Peyer's patch (tissue), 4 donors: ENCODE data around the gene PRR5. TPM values are rescaled to one million over a fixed set of nuclear protein-coding genes. Genes with fewer than 3 reads are reported as not detected.

Source experiments
- DNase-seq, 3 donors: peaks; one replicate each; pipeline ENCODE4 v3.0.0-alpha.2; 2017 to 2019
- H3K27ac ChIP-seq, 4 donors: fragments of 200-600 bp; sonication (generic); one replicate each; pipeline ENCODE4 v1.5.1; 2016 to 2019
- H3K27me3 ChIP-seq, 2 donors: fragments of 200-600 bp; sonication (generic); one replicate each; pipeline ENCODE4 v1.5.1; 2019
- H3K36me3 ChIP-seq, 3 donors: fragments of 200-600 bp; sonication (generic); one replicate each; pipeline ENCODE4 v1.5.1; 2016 to 2019
- H3K4me1 ChIP-seq, 4 donors: fragments of 200-600 bp; sonication (generic); one replicate each; pipeline ENCODE4 v1.5.1; 2016 to 2019
- H3K4me3 ChIP-seq, 4 donors: fragments of 200-600 bp; sonication (generic); 1 replicate in 3 of 4; 2 replicates in 1 of 4; pipeline ENCODE4 v1.5.1; 2016 to 2019; ENCODE audit warnings: mild to moderate bottlenecking in 1 of 4
- H3K9me3 ChIP-seq, 4 donors: fragments of 200-600 bp; sonication (generic); one replicate each; pipeline ENCODE4 v1.5.1; 2016 to 2019; ENCODE audit warnings: mild to moderate bottlenecking in 1 of 4
- POLR2A ChIP-seq, 2 donors: fragments of 450-650 bp; IDR thresholded peaks; one replicate each; pipeline ENCODE4 v1.5.1; 2017; ENCODE audit warnings: antibody characterized with exemption in 2 of 2, mild to moderate bottlenecking in 2 of 2, moderate library complexity in 2 of 2
- total RNA-seq, 4 donors: library from RNA; depleted of rRNA; stranded (reverse); fragments of >200 nt; gene quantifications; one replicate each; pipeline ENCODE4 v1.1.0, GENCODE V29; 2016
- TF ChIP-seq, protein P1 (sequence below), 6 experiments: fragments of 450-650 bp in 4 of 6; fragments of 200-600 bp in 2 of 6; sonication (generic) in 1 of 6; IDR thresholded peaks; one replicate each; pipeline ENCODE4 v1.5.1; 2017 to 2019; ENCODE audit warnings: antibody characterized with exemption in 6 of 6, mild to moderate bottlenecking in 3 of 6, moderate library complexity in 1 of 6

The PRR5 gene
- total RNA-seq, 4 donors from 2014 or later: 20.6 to 84.3 (median 51.0) TPM

DNA sequence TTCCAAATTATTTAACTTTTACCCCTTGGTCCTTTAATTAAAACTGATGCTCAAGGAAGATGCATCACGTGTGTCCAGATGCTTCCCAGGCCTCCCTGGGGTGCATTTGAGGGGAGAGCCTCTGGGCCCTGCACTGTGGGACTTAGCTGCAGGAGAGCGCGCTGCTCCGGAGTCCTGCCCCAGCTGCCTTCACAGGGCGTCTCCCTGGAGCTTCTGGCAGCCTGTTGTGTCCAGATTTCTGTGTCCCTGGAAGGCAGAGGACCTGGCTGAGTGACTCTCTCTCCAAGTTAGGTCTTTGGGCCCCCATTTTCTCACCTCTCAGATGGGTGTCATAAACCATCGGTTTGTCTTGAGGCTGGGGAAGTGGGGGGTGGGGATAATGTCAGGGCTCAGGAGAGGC, 53.4 kb downstream of the PRR5 start:
- no peaks in the 10 kb centered on the region for H3K9me3 ChIP-seq
- H3K4me1 ChIP-seq: peaks cover 0 to 42% (median 3%) of the 10 kb centered on the region in 4 donors
- H3K4me3 ChIP-seq: no peak overlapping the region
- no peaks in the 10 kb centered on the region for H3K36me3 ChIP-seq
- DNase-seq: no peak
- H3K27ac ChIP-seq: peak overlapping the region in 2 of 4 donors; percentile 38 to 68
- TF ChIP-seq POLR2A (IDR thresholded peaks at IDR 0.05): no peak
- TF ChIP-seq, protein P1, sequence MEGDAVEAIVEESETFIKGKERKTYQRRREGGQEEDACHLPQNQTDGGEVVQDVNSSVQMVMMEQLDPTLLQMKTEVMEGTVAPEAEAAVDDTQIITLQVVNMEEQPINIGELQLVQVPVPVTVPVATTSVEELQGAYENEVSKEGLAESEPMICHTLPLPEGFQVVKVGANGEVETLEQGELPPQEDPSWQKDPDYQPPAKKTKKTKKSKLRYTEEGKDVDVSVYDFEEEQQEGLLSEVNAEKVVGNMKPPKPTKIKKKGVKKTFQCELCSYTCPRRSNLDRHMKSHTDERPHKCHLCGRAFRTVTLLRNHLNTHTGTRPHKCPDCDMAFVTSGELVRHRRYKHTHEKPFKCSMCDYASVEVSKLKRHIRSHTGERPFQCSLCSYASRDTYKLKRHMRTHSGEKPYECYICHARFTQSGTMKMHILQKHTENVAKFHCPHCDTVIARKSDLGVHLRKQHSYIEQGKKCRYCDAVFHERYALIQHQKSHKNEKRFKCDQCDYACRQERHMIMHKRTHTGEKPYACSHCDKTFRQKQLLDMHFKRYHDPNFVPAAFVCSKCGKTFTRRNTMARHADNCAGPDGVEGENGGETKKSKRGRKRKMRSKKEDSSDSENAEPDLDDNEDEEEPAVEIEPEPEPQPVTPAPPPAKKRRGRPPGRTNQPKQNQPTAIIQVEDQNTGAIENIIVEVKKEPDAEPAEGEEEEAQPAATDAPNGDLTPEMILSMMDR (IDR thresholded peaks at IDR 0.05): no peak
- H3K27me3 ChIP-seq: peaks cover 0 to 7% of the 10 kb centered on the region in 2 donors

DNA sequence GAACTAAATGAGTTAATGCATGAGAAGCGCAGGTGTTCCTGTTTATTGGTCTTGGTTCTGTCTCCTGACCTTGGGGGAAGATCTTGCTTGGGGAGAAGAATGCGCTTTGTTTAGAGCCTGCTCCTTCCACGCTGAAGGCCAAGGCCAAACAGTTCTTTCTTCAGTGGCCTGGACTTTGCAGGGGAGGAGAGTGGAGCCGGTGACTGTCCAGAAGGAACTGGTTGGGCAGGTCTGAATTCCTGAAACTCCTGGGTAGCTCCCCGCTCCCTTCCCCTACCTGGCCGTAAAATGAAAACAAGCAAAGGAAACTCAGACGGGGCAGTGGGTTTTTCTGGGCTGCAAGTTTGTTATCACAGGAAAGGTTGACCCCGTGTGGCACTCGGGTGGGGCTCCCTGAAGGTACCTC, 54.0 kb downstream of the PRR5 start:
- Histone ChIP-seq H3K36me3 (no peaks in the 10 kb centered on the region), H3K4me3 (no peak overlapping the region), H3K27ac (peak overlapping the region in 2 of 4 donors; percentile 38 to 68), H3K4me1 (peaks cover 0 to 42% (median 3%) of the 10 kb centered on the region in 4 donors), H3K27me3 (peaks cover 0 to 7% of the 10 kb centered on the region in 2 donors), H3K9me3 (no peaks in the 10 kb centered on the region)
- TF ChIP-seq, protein P1 (IDR thresholded peaks at IDR 0.05): no peak
- TF ChIP-seq POLR2A (IDR thresholded peaks at IDR 0.05): no peak
- no peak for DNase-seq

DNA sequence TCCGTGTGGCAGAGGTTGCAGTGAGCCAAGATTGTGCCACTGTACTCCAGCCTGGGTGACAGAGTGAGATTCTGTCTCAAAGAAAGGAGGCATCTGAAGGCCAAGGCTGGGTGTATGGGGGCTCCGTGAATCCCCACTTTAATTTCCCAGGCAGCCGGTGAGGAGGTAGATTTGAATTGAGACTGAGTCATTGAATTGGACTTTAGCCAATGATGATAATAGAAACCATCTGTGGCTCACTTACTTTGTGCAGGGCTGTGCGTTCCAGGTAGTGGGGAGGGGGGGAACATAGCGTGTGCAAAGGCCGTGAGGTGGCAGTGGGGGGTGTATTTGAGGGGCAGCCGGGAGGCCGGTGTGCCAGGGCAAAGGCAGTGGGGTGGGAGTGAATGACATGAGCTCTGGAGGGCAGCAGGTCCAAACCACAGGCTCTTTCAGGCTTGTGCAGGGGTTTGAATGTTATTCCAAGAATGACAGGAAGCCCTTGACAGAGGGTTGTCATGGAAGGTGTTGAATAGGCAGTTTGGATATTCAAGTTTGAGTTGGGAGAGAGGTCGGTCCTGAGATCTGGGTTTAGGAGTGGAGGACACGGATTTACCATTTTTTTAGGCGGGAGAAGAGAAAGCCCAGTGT, 56.5 kb downstream of the PRR5 start:
- TF ChIP-seq, protein P1 (IDR thresholded peaks at IDR 0.05): no peak
- no peak for TF ChIP-seq POLR2A (IDR thresholded peaks at IDR 0.05)
- H3K4me1 ChIP-seq: peaks cover 0 to 29% (median 0%) of the 10 kb centered on the region in 4 donors
- no peak overlapping the region for H3K4me3 ChIP-seq
- H3K36me3 ChIP-seq: no peaks in the 10 kb centered on the region
- DNase-seq: peak in 1 of 3 donors; percentile 49
- no peak overlapping the region for H3K27ac ChIP-seq
- no peaks in the 10 kb centered on the region for H3K9me3 ChIP-seq
- no peaks in the 10 kb centered on the region for H3K27me3 ChIP-seq

DNA sequence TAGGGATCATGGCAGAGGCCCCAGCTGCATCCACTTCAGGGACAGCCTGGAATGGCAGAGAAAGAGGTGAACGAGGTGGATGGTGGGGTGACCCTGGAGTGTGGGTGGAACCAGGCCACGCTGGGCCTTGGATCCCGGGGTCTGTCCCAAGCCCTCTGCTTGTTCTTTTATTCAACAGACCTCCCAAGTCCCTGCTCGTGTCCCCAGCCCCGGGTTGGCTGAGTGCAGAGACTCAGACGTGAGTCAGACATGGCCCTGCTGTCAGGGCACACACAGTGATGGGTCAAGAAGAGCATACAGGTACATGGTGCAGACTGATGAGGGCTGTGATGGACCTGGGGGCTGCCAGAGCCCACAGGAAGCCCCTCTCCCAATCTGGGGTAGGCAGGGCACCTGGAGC, 57.0 kb downstream of the PRR5 start:
- no peak overlapping the region for H3K4me3 ChIP-seq
- no peaks in the 10 kb centered on the region for H3K27me3 ChIP-seq
- no peaks in the 10 kb centered on the region for H3K36me3 ChIP-seq
- no peak overlapping the region for H3K27ac ChIP-seq
- peak in 1 of 3 donors; percentile 39 for DNase-seq
- TF ChIP-seq, protein P1 (IDR thresholded peaks at IDR 0.05): no peak
- TF ChIP-seq POLR2A (IDR thresholded peaks at IDR 0.05): no peak
- no peaks in the 10 kb centered on the region for H3K9me3 ChIP-seq
- H3K4me1 ChIP-seq: peaks cover 0 to 28% (median 0%) of the 10 kb centered on the region in 4 donors

DNA sequence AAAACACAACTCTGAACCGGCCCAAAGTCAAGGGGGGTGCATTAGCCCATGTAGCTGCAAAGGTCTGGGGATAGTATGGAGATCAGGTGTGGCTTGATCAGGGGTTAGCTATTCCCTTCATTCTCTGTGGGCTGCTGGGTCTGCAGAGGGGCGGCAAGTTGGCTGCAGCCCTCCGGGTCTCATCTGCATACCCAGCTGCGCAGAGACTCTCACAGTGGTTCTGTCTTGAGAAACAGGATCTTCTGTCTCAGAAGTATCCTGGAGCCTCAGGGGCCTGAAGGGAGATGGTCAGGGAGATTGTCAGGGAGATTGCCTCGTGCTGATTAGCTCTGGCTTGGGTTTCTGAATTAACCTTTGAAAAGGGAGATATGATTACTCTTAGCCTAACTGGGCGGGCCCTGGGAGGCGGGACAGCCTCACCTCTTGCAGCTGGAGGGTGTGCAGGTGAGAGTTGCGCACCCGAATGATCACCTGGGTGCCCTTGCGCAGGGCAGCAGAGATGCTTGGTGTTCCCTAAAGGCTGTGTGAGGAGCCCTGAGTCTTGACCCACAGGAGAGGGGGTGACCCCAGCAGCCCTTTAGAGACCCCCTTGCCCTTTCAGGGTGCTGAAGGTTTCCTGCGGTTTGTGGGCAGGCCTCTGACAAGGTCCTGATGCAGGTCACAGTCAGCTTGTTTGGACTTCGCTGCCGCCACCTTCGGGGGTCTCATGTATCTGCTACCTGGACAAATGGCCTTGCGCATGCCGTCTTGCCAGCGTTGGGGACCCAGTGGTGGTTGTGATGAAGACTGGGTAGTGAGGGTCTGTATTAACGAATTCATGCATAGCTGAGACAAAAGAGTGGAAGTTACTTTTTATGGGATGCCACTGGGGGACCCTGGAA, 57.7 kb downstream of the PRR5 start:
- Histone ChIP-seq H3K4me3 (no peak overlapping the region), H3K9me3 (no peaks in the 10 kb centered on the region), H3K4me1 (peaks cover 0 to 28% (median 0%) of the 10 kb centered on the region in 4 donors), H3K27me3 (no peaks in the 10 kb centered on the region), H3K27ac (no peak overlapping the region), H3K36me3 (no peaks in the 10 kb centered on the region)
- DNase-seq: no peak
- no peak for TF ChIP-seq POLR2A (IDR thresholded peaks at IDR 0.05)

DNA sequence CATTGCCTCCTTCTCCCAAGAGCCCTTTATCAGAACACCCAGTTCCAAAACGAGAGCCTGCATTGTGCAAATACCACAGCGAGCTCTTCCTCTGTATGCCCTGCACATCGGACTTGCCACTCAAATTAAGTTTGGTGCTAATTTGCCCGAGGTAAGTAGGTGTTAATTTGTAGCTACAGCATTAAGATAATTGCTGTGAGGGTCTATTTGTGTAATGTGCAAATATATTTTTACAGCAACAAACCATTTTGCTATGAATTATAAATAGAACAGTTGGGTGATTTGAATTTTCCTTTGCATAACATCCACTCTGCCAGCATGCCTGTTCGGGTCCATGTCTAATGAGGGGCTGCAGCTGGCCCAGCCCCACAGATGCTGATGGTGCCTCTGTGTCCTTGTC, 58.5 kb downstream of the PRR5 start:
- H3K9me3 ChIP-seq: no peaks in the 10 kb centered on the region
- H3K27ac ChIP-seq: no peak overlapping the region
- TF ChIP-seq, protein P1 (IDR thresholded peaks at IDR 0.05): no peak
- no peak for TF ChIP-seq POLR2A (IDR thresholded peaks at IDR 0.05)
- DNase-seq: no peak
- no peaks in the 10 kb centered on the region for H3K27me3 ChIP-seq
- H3K4me3 ChIP-seq: no peak overlapping the region
- H3K4me1 ChIP-seq: peaks cover 0 to 25% (median 0%) of the 10 kb centered on the region in 4 donors
- no peaks in the 10 kb centered on the region for H3K36me3 ChIP-seq
